Trophoblast cell (in vitro differentiated cells and primary cell): ENCODE measurements around the gene ATP1B3.

ENCODE experiments used
- DNase-seq, 2 donors: peaks; one replicate each; pipeline ENCODE4 v3.0.0-alpha.2; 2016
- H2AFZ ChIP-seq: 2 replicates; pipeline ENCODE4 v1.6.1; 2013; ENCODE audit warnings: low read length, moderate library complexity, mild to moderate bottlenecking; ENCODE audit not compliant: insufficient read depth, poor library complexity
- H2AK5ac ChIP-seq: 2 replicates; pipeline ENCODE4 v1.6.1; 2013; ENCODE audit warnings: mild to moderate bottlenecking, low read length
- H2BK120ac ChIP-seq: 2 replicates; pipeline ENCODE4 v1.6.1; 2013; ENCODE audit warnings: low read length, mild to moderate bottlenecking, moderate library complexity; ENCODE audit not compliant: insufficient read depth, poor library complexity
- H2BK12ac ChIP-seq: 2 replicates; pipeline ENCODE4 v1.6.1; 2013; ENCODE audit warnings: mild to moderate bottlenecking, low read length, moderate library complexity
- H2BK5ac ChIP-seq: 2 replicates; pipeline ENCODE4 v1.6.1; 2013; ENCODE audit warnings: low read length, low read depth, moderate library complexity, mild to moderate bottlenecking; ENCODE audit not compliant: poor library complexity
- H3K14ac ChIP-seq: 2 replicates; pipeline ENCODE4 v1.6.1; 2013; ENCODE audit warnings: mild to moderate bottlenecking, low read length
- H3K18ac ChIP-seq: 2 replicates; pipeline ENCODE4 v1.6.1; 2013; ENCODE audit warnings: mild to moderate bottlenecking, low read length
- H3K23ac ChIP-seq: 2 replicates; pipeline ENCODE4 v1.6.1; 2013; ENCODE audit warnings: low read length
- H3K27ac ChIP-seq: 2 replicates; pipeline ENCODE4 v1.5.1; 2013; ENCODE audit warnings: low read depth, mild to moderate bottlenecking, inconsistent platforms, low read length, moderate library complexity
- H3K27me3 ChIP-seq: 2 replicates; pipeline ENCODE4 v1.6.1; 2013; ENCODE audit warnings: inconsistent platforms, mild to moderate bottlenecking, low read length, moderate library complexity; ENCODE audit not compliant: insufficient read depth
- H3K36me3 ChIP-seq, 2 experiments: 1 replicate in 1 of 2; 2 replicates in 1 of 2; pipeline ENCODE4 v1.6.1; 2013; ENCODE audit warnings: low read length in 2 of 2, mild to moderate bottlenecking in 2 of 2, moderate library complexity in 1 of 2; ENCODE audit not compliant: insufficient read depth in 2 of 2, control insufficient read depth in 1 of 2
- H3K4ac ChIP-seq: 2 replicates; pipeline ENCODE4 v1.6.1; 2013; ENCODE audit warnings: low read depth, mild to moderate bottlenecking, low read length, moderate library complexity
- H3K4me1 ChIP-seq, 2 experiments: 1 replicate in 1 of 2; 2 replicates in 1 of 2; pipeline ENCODE4 v1.6.1; 2013; ENCODE audit warnings: low read length in 2 of 2, mild to moderate bottlenecking in 2 of 2, moderate library complexity in 1 of 2; ENCODE audit not compliant: insufficient read depth in 2 of 2, control insufficient read depth in 1 of 2
- H3K4me2 ChIP-seq: 2 replicates; pipeline ENCODE4 v1.6.1; 2013; ENCODE audit warnings: inconsistent platforms, mild to moderate bottlenecking, low read length, moderate library complexity
- H3K4me3 ChIP-seq: 2 replicates; pipeline ENCODE4 v1.5.1; 2013; ENCODE audit warnings: mild to moderate bottlenecking, low read depth, low read length, inconsistent platforms
- H3K79me1 ChIP-seq: one replicate; pipeline ENCODE4 v1.6.1; 2013; ENCODE audit warnings: low read length
- H3K79me2 ChIP-seq: 2 replicates; pipeline ENCODE4 v1.6.1; 2013; ENCODE audit warnings: low read length, mild to moderate bottlenecking; ENCODE audit not compliant: control insufficient read depth, insufficient read depth, poor library complexity
- H3K9ac ChIP-seq: 2 replicates; pipeline ENCODE4 v1.6.1; 2013; ENCODE audit warnings: mild to moderate bottlenecking, low read length
- H3K9me3 ChIP-seq: 2 replicates; pipeline ENCODE4 v1.6.1; 2013; ENCODE audit warnings: low read depth, mild to moderate bottlenecking, control low read depth, inconsistent platforms, low read length; ENCODE audit not compliant: insufficient read depth
- H4K12ac ChIP-seq: 2 replicates; pipeline ENCODE4 v1.6.1; 2013; ENCODE audit warnings: low read depth, mild to moderate bottlenecking, low read length, moderate library complexity
- H4K8ac ChIP-seq: 2 replicates; pipeline ENCODE4 v1.6.1; 2013; ENCODE audit warnings: low read depth, mild to moderate bottlenecking, low read length, moderate library complexity
- H4K91ac ChIP-seq: one replicate; pipeline ENCODE4 v1.6.1; 2013; ENCODE audit warnings: low read depth, mild to moderate bottlenecking, low read length, moderate library complexity
- WGBS: extraction: QIAGEN DNeasy Blood & Tissue Kit; methylation state at CpG from one replicate; pipeline ENCODE4 v1.1.7; 2013; ENCODE audit warnings: missing lambda C conversion rate; ENCODE audit not compliant: insufficient read length, insufficient coverage; ENCODE audit errors: extremely low coverage; 5-methylcytosine and 5-hydroxymethylcytosine counted together

Gene ATP1B3

GRCh38 chr3:141926929-141927328 lies 50.5 kb downstream of the ATP1B3 start:
- Histone ChIP-seq H3K9me3 (no peaks in the 10 kb centered on the region), H3K4me2 (no peak overlapping the region), H2BK120ac (no peak overlapping the region), H4K8ac (no peak overlapping the region), H3K27ac (no peak overlapping the region), H4K91ac (no peak overlapping the region), H3K9ac (no peak overlapping the region), H3K4me1 (no peaks in the 10 kb centered on the region), H2BK12ac (no peak overlapping the region), H3K79me1 (no peaks in the 10 kb centered on the region), H3K23ac (no peak overlapping the region), H2AFZ (no peak overlapping the region), H3K4me3 (no peak overlapping the region), H3K14ac (no peak overlapping the region), H3K27me3 (no peaks in the 10 kb centered on the region), H3K79me2 (no peaks in the 10 kb centered on the region), H2BK5ac (no peak overlapping the region), H3K18ac (no peak overlapping the region), H3K36me3 (peaks cover 21 to 23% of the 10 kb centered on the region in 2 experiments), H2AK5ac (no peak overlapping the region), H4K12ac (no peak overlapping the region), H3K4ac (no peak overlapping the region)
- no CpG with 5 or more reads among the region's 9 CpGs for WGBS
- DNase-seq: no peak

GRCh38 chr3:141928631-141929270 lies 52.3 kb downstream of the ATP1B3 start:
- Histone ChIP-seq H3K36me3 (peaks cover 10 to 20% of the 10 kb centered on the region in 2 experiments), H3K27ac (no peak overlapping the region), H3K9me3 (no peaks in the 10 kb centered on the region), H3K18ac (no peak overlapping the region), H4K12ac (no peak overlapping the region), H2BK120ac (no peak overlapping the region), H3K14ac (no peak overlapping the region), H2BK12ac (no peak overlapping the region), H3K79me1 (no peaks in the 10 kb centered on the region), H3K4me2 (no peak overlapping the region), H4K8ac (no peak overlapping the region), H2BK5ac (no peak overlapping the region), H3K23ac (no peak overlapping the region), H2AK5ac (no peak overlapping the region), H3K79me2 (no peaks in the 10 kb centered on the region), H2AFZ (no peak overlapping the region), H3K4me1 (no peaks in the 10 kb centered on the region), H3K4me3 (no peak overlapping the region), H4K91ac (no peak overlapping the region), H3K9ac (no peak overlapping the region), H3K27me3 (no peaks in the 10 kb centered on the region), H3K4ac (no peak overlapping the region)
- no CpG with 5 or more reads among the region's 15 CpGs for WGBS
- DNase-seq: no peak

GRCh38 chr3:141929341-141929995 lies 53.0 kb downstream of the ATP1B3 start:
- DNase-seq: peak in 1 of 2 donors; percentile 34
- Histone ChIP-seq H3K4me2 (no peak overlapping the region), H3K18ac (no peak overlapping the region), H3K23ac (no peak overlapping the region), H3K4me3 (no peak overlapping the region), H3K4ac (no peak overlapping the region), H4K91ac (no peak overlapping the region), H2AK5ac (no peak overlapping the region), H2BK12ac (no peak overlapping the region), H3K36me3 (peaks cover 10 to 20% of the 10 kb centered on the region in 2 experiments), H4K12ac (no peak overlapping the region), H3K14ac (no peak overlapping the region), H4K8ac (no peak overlapping the region), H2BK120ac (no peak overlapping the region), H3K9ac (no peak overlapping the region), H3K27ac (no peak overlapping the region), H3K4me1 (no peaks in the 10 kb centered on the region), H3K9me3 (no peaks in the 10 kb centered on the region), H3K27me3 (no peaks in the 10 kb centered on the region), H3K79me1 (no peaks in the 10 kb centered on the region), H2BK5ac (no peak overlapping the region), H3K79me2 (no peaks in the 10 kb centered on the region), H2AFZ (no peak overlapping the region)
- no CpG with 5 or more reads among the region's 7 CpGs for WGBS

GRCh38 chr3:141930801-141931200 lies 54.4 kb downstream of the ATP1B3 start:
- no peak overlapping the region for H2AFZ ChIP-seq
- no peak for DNase-seq
- no peak overlapping the region for H3K18ac ChIP-seq
- H3K4ac ChIP-seq: no peak overlapping the region
- H3K9ac ChIP-seq: no peak overlapping the region
- no peaks in the 10 kb centered on the region for H3K4me1 ChIP-seq
- H2BK120ac ChIP-seq: no peak overlapping the region
- no peak overlapping the region for H3K27ac ChIP-seq
- H4K91ac ChIP-seq: no peak overlapping the region
- H3K4me2 ChIP-seq: no peak overlapping the region
- H3K27me3 ChIP-seq: no peaks in the 10 kb centered on the region
- no peak overlapping the region for H3K4me3 ChIP-seq
- no peak overlapping the region for H4K8ac ChIP-seq
- H2AK5ac ChIP-seq: no peak overlapping the region
- no peak overlapping the region for H3K23ac ChIP-seq
- WGBS: no CpG with 5 or more reads among the region's 4 CpGs
- H3K36me3 ChIP-seq: peaks cover 10 to 14% of the 10 kb centered on the region in 2 experiments
- no peaks in the 10 kb centered on the region for H3K9me3 ChIP-seq
- H2BK12ac ChIP-seq: no peak overlapping the region
- no peak overlapping the region for H4K12ac ChIP-seq
- H3K14ac ChIP-seq: no peak overlapping the region
- H3K79me2 ChIP-seq: no peaks in the 10 kb centered on the region
- no peak overlapping the region for H2BK5ac ChIP-seq
- no peaks in the 10 kb centered on the region for H3K79me1 ChIP-seq
